ENCODE results near the gene MUSTN1.

The MUSTN1 gene

DNA sequence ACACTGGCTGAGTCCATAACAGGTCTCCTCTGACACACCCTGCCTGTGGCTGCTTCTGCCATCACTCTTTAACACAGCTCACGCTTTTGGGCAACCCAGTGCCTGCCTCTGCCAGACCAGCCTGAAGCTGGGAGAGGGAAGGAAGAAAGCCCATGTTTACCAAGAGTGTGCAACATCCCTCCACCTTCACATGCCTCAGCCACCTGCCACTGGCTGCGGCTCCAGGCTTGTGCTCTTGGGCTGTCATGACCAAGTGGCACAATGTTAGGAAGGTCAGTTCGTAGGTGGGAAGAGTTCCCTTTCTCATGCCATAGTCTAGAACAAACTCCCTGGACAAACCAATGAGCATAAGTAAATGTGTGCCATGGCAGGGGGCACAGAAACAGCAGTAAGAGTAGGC is 42.3 kb upstream of the MUSTN1 start:
- TF ChIP-seq, protein P1, sequence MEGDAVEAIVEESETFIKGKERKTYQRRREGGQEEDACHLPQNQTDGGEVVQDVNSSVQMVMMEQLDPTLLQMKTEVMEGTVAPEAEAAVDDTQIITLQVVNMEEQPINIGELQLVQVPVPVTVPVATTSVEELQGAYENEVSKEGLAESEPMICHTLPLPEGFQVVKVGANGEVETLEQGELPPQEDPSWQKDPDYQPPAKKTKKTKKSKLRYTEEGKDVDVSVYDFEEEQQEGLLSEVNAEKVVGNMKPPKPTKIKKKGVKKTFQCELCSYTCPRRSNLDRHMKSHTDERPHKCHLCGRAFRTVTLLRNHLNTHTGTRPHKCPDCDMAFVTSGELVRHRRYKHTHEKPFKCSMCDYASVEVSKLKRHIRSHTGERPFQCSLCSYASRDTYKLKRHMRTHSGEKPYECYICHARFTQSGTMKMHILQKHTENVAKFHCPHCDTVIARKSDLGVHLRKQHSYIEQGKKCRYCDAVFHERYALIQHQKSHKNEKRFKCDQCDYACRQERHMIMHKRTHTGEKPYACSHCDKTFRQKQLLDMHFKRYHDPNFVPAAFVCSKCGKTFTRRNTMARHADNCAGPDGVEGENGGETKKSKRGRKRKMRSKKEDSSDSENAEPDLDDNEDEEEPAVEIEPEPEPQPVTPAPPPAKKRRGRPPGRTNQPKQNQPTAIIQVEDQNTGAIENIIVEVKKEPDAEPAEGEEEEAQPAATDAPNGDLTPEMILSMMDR (IDR thresholded peaks at IDR 0.05; ENCODE audit: low read depth, low read length), result no peak
- no peak overlapping the region for H3K4me3 ChIP-seq (ENCODE audit: low read depth, low read length)

DNA sequence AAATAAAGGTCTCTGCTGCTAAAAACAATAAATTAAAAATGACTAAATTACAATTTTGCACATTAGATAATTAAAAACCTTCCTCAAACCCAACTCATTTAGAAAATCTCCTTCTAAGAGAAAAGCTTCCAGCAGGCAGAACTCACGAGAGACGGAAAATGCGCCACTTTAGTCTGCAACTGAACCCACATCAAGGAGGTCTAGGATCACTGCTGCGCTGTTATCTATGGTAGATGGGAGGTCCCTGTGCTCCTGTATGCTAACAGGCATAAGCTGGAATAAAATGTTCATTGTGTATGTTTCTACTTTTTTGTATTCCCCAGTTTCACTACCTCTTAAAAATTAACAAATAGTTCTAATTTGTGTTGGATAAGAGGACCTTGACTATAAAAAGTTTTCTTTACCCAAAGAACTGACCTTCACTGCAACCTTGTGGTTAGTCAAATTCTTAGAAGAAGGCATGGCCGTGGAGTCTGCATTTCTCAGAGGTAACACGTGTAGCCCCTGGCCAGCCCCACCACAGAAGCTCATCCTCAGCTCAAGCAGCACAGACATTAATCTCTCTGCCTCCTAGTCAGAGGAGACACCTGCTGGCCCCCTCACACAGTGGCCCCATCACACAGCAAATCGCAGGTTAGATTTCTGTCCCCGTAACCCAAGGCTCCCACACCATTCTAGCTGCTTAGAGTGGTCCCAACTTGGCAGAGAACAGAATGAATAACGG is 40.2 kb upstream of the MUSTN1 start:
- H3K4me3 ChIP-seq (ENCODE audit: low read depth, low read length), result no peak overlapping the region
- TF ChIP-seq, protein P1 (IDR thresholded peaks at IDR 0.05; ENCODE audit: low read depth, low read length), result no peak

DNA sequence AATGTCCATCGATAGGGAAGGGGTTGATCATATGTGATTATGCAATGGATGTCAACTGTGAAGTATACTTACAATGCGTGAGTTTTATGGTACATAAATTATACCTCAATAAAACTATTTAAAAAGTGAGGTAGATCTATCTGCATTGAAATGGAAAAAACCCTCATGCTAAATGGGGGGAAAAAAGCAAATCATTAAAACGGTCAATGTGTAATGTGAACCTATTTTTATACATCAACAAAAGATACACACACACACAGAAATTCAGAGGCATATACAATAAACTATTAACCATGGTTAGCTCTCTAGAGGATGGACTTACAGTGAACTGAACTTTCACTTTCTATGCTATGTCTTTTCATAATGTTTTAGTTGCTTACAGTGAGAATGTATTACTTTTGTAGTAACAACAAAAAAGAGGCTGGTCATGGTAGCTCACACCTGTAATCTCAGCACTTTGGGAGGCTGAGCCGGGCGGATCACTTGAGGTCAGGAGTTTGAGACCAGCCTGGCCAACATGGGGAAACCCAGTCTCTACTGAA is 39.4 kb upstream of the MUSTN1 start:
- TF ChIP-seq, protein P1 (IDR thresholded peaks at IDR 0.05; ENCODE audit: low read depth, low read length), result no peak
- no peak overlapping the region for H3K4me3 ChIP-seq (ENCODE audit: low read depth, low read length)

DNA sequence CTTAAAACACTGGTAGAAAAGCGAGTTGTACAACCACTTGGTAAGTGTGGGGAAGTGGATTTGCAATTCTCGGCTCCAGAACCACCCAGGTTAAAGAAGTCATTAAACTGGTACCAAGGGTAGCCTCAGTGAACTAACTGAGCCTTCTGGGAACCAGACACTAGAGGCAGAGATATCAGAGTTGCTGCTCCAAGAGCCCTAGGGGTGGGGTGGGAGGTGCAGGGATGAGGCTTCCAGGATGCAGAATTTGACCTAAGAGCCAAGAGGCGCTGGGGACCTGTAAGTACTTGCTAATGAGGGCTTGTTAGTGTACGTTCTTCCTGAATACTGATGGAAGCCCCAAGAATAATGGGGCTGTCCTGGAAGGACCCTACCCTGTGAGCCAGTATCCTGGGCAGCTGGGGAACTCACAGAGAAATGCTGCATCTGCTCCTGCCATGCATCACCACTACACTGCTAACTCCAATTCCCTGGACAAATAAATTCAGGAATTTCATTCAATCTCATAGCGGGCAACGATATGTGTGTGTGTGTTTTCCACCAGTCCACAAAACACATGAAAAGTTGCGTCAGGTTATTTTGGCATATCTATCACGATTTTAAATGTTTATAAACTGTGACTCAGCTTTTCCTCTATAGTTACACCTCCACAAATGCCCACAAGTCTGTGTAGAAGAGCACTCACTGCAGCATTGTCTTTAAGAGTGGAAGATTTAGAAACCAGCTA is 38.8 kb upstream of the MUSTN1 start:
- TF ChIP-seq, protein P1 (IDR thresholded peaks at IDR 0.05; ENCODE audit: low read depth, low read length), result no peak
- H3K4me3 ChIP-seq (ENCODE audit: low read depth, low read length), result no peak overlapping the region

DNA sequence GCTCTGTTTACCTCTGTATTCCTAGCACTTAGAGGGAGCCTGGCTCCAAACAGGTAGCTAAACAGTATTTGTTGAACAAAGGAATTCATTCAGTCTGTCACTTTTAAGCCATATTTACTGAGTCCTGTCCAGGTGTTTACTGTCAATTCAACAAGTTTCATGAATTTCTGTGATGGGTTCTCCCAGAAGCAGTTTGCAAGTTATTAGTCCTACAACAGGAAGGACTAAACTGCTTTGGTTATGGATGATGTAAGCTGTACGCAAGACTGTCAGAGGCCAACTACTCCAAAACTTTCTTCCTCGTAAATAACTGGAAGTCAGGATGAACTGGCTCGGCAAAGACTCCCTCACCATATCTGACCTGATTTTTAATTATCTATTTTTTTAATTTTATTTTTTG is 37.4 kb upstream of the MUSTN1 start:
- TF ChIP-seq, protein P1 (IDR thresholded peaks at IDR 0.05; ENCODE audit: low read depth, low read length), result no peak
- H3K4me3 ChIP-seq (ENCODE audit: low read depth, low read length), result no peak overlapping the region

DNA sequence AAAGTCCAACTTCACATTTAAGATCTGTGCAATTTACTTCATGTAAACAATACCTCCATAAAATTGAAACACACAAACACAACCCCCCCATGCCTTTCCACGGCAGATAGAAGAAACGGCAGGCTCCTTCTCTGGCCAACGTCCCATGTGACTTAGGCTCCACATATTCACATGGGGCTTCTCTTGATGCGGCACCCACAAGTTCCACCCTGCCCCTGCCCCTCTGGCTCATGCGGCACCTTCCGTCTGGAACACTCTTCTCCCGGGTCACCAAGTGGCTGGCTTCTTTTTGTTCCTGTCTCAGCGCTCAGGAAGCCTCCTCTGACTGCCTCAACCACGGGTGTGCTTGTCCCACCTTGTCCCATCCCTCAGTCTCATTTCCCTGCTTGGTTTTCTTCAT is 36.9 kb upstream of the MUSTN1 start:
- no peak overlapping the region for H3K4me3 ChIP-seq (ENCODE audit: low read depth, low read length)
- TF ChIP-seq, protein P1 (IDR thresholded peaks at IDR 0.05; ENCODE audit: low read depth, low read length), result no peak

DNA sequence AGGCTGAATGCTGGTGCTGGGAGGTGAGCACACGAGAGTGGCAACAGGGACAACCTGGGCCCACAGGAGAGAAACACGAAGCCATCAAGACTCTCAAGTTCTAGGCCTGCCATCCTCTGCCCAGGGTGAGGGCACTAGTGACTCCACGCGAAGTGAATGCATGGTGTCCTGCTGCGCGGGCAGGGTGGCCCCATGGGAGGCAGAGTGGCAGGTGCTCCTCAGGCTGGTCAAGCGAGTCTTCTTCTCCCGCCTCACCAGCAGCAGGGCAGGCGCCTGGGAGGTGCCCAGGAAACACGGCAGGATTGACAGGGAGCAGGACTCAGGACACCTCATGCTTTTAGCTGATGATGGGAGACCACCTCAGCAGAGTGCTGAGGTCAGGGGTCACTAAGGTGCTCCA is 35.7 kb upstream of the MUSTN1 start:
- no peak overlapping the region for H3K4me3 ChIP-seq (ENCODE audit: low read depth, low read length)
- TF ChIP-seq, protein P1 (IDR thresholded peaks at IDR 0.05; ENCODE audit: low read depth, low read length), result no peak

Data from WI38 (cell line).